Upper lobe of left lung (tissue), 6 donors: ENCODE data around the gene TRMT61A. TPM values are rescaled to one million over a fixed set of nuclear protein-coding genes. Genes with fewer than 3 reads are reported as not detected.
A peak's percentile ranks its signal among the peaks of the same experiment; 100 is the strongest.

Experiments used
- ATAC-seq, 2 donors: fragments of 200-7000 bp; cut with Tn5 transposase; one replicate each; pipeline ENCODE4 v1.9.1; 2022; ENCODE audit warnings: mild to moderate bottlenecking in 2 of 2, moderate library complexity in 2 of 2; ENCODE audit not compliant: low FRiP score in 2 of 2
- DNase-seq, 2 donors: peaks; one replicate each; pipeline ENCODE4 v3.0.0-alpha.2; 2019 to 2020
- H3K27ac ChIP-seq, 4 donors: fragments of 200-600 bp; sonication (generic); one replicate each; pipeline ENCODE4 v1.5.1; 2016 to 2019
- H3K27me3 ChIP-seq, 4 donors: fragments of 200-600 bp; sonication (generic); one replicate each; pipeline ENCODE4 v1.5.1; 2017 to 2019
- H3K36me3 ChIP-seq, 4 donors: fragments of 200-600 bp; sonication (generic); one replicate each; pipeline ENCODE4 v1.5.1; 2016 to 2019
- H3K4me1 ChIP-seq, 4 donors: fragments of 200-600 bp; sonication (generic); one replicate each; pipeline ENCODE4 v1.5.1; 2018 to 2019
- H3K4me3 ChIP-seq, 4 donors: fragments of 200-600 bp; sonication (generic); one replicate each; pipeline ENCODE4 v1.5.1; 2017 to 2019; ENCODE audit warnings: mild to moderate bottlenecking in 2 of 4, moderate library complexity in 1 of 4
- H3K9me3 ChIP-seq, 4 donors: fragments of 200-600 bp; sonication (generic); one replicate each; pipeline ENCODE4 v1.5.1; 2018 to 2019
- EP300 ChIP-seq, 4 donors: sonication (generic); formaldehyde crosslinking; IDR thresholded peaks; one replicate each; pipeline ENCODE4 v1.5.1; 2017; ENCODE audit warnings: antibody characterized with exemption in 4 of 4, control low read depth in 2 of 4
- POLR2A ChIP-seq, 4 donors: fragments of 450-650 bp; IDR thresholded peaks; one replicate each; pipeline ENCODE4 v1.5.1; 2016 to 2017; ENCODE audit warnings: antibody characterized with exemption in 4 of 4, mild to moderate bottlenecking in 2 of 4
- POLR2AphosphoS5 ChIP-seq, 2 donors: sonication (generic); formaldehyde crosslinking; IDR thresholded peaks; one replicate each; pipeline ENCODE4 v1.5.1; 2017; ENCODE audit warnings: antibody characterized with exemption in 2 of 2
- WGBS, 2 donors: methylation state at CpG; one replicate each; pipeline ENCODE4 v1.1.5; 2017 to 2018; 5-methylcytosine and 5-hydroxymethylcytosine counted together
- total RNA-seq, 6 donors: library from RNA; depleted of rRNA in 4 of 6; stranded (reverse); fragments of >200 nt in 4 of 6; gene quantifications; one replicate each; pipeline versions ENCODE4 v1.1.0 to v1.2.1, GENCODE V29; 2016 to 2021
- TF ChIP-seq, protein P1 (sequence below), 6 experiments: fragments of 450-650 bp in 4 of 6; fragments of 200-600 bp in 2 of 6; sonication (generic) in 2 of 6; IDR thresholded peaks; one replicate each; pipeline ENCODE4 v1.5.1; 2016 to 2019; ENCODE audit warnings: antibody characterized with exemption in 6 of 6
- donor health status: DM: no; HTN: no; CAD: no; lungs with moderate emphysema.
- donor health status: DM: no; HTN: yes; CAD: no; lungs with severe emphysema.

The TRMT61A gene
- total RNA-seq, 6 donors from 2014 or later, result 6.7 to 25.1 (median 15.0) TPM

DNA sequence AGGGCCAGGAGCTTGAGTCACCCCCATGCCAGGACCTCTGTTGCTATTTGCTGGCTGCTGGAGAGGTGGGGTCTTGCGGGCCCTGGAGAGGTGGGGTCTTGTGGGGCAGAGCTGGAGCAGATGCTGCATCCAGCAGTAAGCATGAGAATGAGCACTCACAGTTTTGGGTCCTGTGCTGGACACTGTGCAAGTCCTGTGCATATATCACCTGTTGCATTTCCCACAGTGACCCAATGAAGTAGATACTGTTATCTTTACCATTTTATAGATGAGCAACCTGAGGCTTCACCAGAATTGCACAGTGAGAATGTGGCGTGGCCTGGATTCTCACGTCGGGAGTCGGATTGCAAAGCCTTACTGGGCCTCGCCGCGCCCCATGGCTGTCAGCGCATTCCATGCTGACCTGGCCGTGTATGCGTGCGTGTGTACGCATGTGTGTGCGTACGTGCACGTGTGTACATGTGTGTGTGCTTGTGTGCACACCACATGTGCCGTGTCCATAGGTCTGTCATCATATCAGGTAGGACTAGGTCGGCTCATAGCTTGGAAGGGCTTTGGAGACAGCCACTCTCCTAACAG, 45.8 kb downstream of the TRMT61A start:
- WGBS, 2 donors, result 88 to 95% methylated on average over 17 to 18 of the region's 18 CpGs
- DNase-seq, result no peak
- H3K27ac ChIP-seq, result peak overlapping the region in 3 of 4 donors; percentile 19 to 83 (median 79)

DNA sequence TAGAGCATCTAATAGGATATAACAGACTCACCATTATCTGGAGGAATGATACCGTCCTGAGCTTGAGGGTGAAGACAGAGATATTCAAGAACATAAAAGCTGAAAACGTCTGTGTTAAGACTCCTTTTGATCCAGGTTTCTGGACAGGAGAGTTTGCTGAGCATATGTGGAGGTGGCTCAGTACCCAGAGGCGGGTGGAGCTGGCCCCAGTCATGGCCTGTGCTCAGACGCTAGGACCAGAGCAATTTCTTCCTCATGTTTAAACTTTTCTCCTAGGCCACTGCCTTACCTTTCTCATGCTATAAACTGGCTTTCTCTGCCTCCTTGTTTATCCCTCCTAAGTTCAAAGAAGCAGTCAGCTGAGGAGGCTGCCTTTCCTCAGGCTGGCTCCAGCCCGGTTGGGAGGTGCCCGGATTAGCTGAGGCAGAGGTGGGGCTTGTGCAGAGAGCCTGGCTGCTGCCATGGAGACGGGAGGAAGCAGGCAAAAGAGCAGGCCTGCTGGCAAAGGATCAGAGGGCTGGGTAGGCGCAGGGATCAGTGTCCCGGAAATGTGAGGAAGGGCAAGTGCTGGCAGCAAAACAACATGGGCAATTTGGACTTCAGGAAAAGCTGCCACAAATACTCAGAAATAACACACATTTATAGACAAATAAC, 47.5 kb downstream of the TRMT61A start:
- Histone ChIP-seq H3K27ac (peak overlapping the region; percentile 69 to 83 (median 76)), H3K27me3 (no peaks in the 10 kb centered on the region), H3K36me3 (peaks cover 3 to 58% (median 8%) of the 10 kb centered on the region in 4 donors), H3K4me3 (peak overlapping the region in 2 of 4 donors; percentile 3 to 5), H3K9me3 (no peaks in the 10 kb centered on the region), H3K4me1 (peaks cover 33 to 57% (median 40%) of the 10 kb centered on the region in 4 donors)
- TF ChIP-seq POLR2A (IDR thresholded peaks at IDR 0.05) (peak in 1 of 4 donors; percentile 14), EP300 (IDR thresholded peaks at IDR 0.05) (peak in 1 of 4 donors; percentile 65), POLR2AphosphoS5 (IDR thresholded peaks at IDR 0.05) (peak; percentile 67 to 70)
- TF ChIP-seq, protein P1, sequence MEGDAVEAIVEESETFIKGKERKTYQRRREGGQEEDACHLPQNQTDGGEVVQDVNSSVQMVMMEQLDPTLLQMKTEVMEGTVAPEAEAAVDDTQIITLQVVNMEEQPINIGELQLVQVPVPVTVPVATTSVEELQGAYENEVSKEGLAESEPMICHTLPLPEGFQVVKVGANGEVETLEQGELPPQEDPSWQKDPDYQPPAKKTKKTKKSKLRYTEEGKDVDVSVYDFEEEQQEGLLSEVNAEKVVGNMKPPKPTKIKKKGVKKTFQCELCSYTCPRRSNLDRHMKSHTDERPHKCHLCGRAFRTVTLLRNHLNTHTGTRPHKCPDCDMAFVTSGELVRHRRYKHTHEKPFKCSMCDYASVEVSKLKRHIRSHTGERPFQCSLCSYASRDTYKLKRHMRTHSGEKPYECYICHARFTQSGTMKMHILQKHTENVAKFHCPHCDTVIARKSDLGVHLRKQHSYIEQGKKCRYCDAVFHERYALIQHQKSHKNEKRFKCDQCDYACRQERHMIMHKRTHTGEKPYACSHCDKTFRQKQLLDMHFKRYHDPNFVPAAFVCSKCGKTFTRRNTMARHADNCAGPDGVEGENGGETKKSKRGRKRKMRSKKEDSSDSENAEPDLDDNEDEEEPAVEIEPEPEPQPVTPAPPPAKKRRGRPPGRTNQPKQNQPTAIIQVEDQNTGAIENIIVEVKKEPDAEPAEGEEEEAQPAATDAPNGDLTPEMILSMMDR (IDR thresholded peaks at IDR 0.05), result no peak
- WGBS, 2 donors, result 37 to 45% methylated on average over 9 of the region's 9 CpGs
- DNase-seq (peak in 1 of 2 donors; percentile 96), ATAC-seq (peak; percentile 95 to 96)

More for the DNA sequence above, 45.8 kb downstream of the TRMT61A start:
- Histone ChIP-seq H3K27me3 (no peaks in the 10 kb centered on the region), H3K36me3 (peaks cover 3 to 53% (median 6%) of the 10 kb centered on the region in 4 donors), H3K4me1 (peaks cover 33 to 57% (median 40%) of the 10 kb centered on the region in 4 donors), H3K9me3 (no peaks in the 10 kb centered on the region), H3K4me3 (no peak overlapping the region)
- no peak for TF ChIP-seq POLR2AphosphoS5 (IDR thresholded peaks at IDR 0.05)
- TF ChIP-seq, protein P1 (IDR thresholded peaks at IDR 0.05), result no peak
- TF ChIP-seq POLR2A (IDR thresholded peaks at IDR 0.05), result no peak
- no peak for TF ChIP-seq EP300 (IDR thresholded peaks at IDR 0.05)
- ATAC-seq, result no peak

DNA sequence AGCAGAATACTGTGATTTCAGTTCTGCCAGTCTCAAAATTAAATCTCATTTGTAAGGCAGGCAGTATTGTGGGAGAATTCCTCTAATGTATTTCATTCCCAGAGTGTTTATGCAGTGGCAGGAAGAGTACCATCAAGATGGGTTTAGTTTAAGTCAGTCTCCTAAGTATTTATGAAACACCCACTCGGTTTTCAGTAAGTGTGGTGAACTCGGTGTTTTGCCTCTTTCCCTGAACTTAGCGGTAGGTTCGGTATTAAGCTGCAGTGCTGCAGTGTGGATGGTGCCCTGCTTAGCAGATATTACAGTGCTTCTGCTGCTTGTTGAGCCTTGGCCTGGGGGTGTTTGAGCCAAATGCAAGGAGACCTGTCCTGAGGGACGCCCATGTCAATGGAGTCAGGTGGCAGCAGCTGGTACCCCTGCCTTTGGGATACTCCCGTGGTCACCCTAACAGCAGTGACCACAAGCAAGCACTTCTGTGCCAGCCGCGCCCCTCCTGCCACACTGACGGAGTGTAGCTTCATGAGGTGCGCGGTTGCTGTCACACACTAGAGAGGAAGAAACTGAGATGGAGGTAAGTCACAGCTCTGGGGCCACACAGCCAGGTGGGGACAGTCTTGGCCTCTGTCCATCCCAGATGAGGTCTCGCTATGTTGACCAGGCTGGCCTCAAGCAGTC, 49.5 kb downstream of the TRMT61A start:
- Histone ChIP-seq H3K4me3 (no peak overlapping the region), H3K36me3 (peaks cover 7 to 56% (median 12%) of the 10 kb centered on the region in 4 donors), H3K27me3 (no peaks in the 10 kb centered on the region), H3K27ac (peak overlapping the region in 2 of 4 donors; percentile 48 to 79), H3K4me1 (peaks cover 27 to 41% (median 35%) of the 10 kb centered on the region in 4 donors), H3K9me3 (no peaks in the 10 kb centered on the region)
- no peak for TF ChIP-seq EP300 (IDR thresholded peaks at IDR 0.05)
- 78 to 83% methylated on average over 10 to 12 of the region's 12 CpGs for WGBS, 2 donors
- no peak for DNase-seq
- ATAC-seq, result no peak

DNA sequence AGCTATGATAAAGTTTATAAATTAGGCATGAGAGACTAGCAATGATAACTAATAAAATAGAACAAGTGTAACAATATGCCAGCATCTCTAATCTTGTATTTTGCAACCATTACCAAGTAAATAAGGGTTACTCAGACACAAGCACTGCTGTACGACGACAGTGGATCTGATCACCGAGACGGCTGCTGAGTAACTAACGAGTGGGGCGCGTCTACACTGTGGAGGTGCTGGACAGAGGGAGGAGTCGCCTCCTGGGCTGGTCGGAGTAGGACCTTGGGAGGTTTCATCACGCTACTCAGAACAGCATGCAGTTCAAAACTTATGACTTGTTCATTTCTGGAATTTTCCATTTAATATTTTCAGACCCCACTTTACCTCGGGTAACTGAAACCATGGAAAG, 52.2 kb downstream of the TRMT61A start:
- ATAC-seq, result no peak
- no peak for DNase-seq
- Histone ChIP-seq H3K27ac (no peak overlapping the region), H3K4me1 (peaks cover 10 to 24% (median 16%) of the 10 kb centered on the region in 4 donors), H3K27me3 (no peaks in the 10 kb centered on the region), H3K36me3 (peaks cover 0 to 38% (median 12%) of the 10 kb centered on the region in 4 donors), H3K9me3 (no peaks in the 10 kb centered on the region), H3K4me3 (no peak overlapping the region)
- TF ChIP-seq POLR2AphosphoS5 (IDR thresholded peaks at IDR 0.05) (no peak), EP300 (IDR thresholded peaks at IDR 0.05) (no peak), POLR2A (IDR thresholded peaks at IDR 0.05) (no peak)
- TF ChIP-seq, protein P1 (IDR thresholded peaks at IDR 0.05), result no peak
- WGBS, 2 donors, result 89 to 91% methylated on average over 11 of the region's 11 CpGs
